GM19452 (cell line): ENCODE data around the gene KLHL17.

Experiments
- ATAC-seq: cut with Tn5 transposase; IDR thresholded peaks from one replicate; pipeline ENCODE4 v1.9.1; 2021; ENCODE audit not compliant: unreplicated experiment

The KLHL17 gene

GRCh38 chr1:947958-948357, 12.4 kb upstream of the KLHL17 start:
- ATAC-seq, result no peak

- ATAC-seq, result no peak
Measured at GRCh38 chr1:950268-950667, 10.1 kb upstream of the KLHL17 start.

DNA sequence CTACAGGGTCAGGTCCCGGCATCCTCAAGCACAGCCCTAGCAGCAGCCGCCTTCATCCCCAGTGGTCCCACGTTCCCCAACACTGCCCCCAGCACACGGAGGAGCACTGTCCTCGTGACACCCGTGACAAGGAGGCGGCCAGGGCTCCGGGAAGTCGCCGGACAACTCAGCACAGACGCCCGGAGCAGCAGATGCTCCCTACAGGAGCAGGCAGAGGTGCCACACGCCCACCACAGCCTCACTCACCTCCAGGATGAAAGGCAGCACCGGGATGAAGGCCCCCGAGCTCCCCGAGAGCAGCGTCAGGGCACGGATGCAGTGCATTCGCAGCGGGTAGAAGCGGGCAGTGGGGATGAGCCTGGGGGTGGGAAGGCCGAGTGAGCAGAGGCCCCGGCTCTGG, 9.5 kb upstream of the KLHL17 start:
- no peak for ATAC-seq

DNA sequence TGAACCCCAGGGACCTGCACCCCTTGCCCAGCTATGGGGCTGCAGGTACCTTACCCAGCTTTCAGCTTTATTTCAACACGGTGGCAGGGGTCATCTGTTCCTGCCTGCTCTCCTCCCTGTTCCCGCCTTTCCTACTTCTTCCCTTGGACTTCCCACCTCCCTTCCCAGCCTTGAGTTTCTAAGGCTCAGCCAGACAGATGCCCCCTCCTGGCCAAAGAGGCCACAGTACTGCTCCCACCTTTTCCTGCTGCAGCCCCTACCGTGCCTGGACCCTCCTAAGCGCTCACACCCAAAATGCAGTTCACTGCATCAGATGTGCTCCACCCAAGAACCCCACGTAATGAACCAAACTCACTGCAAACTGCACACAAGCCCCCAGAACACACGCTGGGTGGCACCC, 9.0 kb upstream of the KLHL17 start:
- ATAC-seq, result no peak

DNA sequence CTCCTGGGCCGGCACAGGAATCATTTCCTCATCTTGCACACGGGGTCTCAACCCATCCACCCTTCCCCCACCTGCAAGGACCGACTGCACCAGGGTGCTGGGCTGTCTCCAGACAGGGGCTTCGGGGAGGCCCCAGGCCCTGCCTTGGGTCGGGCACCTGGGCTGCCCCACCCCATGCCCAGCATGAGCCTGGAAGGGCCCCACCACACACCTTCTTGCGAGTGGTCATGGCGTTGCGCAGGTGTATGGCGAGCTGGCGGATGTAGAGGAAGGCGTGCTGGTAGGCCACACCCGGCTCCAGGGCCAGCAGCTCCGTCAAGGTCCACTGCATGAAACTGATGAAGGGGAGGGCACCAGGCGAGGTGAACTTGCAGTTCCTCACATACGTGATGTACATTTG, 8.2 kb upstream of the KLHL17 start:
- ATAC-seq, result no peak

GRCh38 chr1:952603-953002, 7.8 kb upstream of the KLHL17 start:
- no peak for ATAC-seq

DNA sequence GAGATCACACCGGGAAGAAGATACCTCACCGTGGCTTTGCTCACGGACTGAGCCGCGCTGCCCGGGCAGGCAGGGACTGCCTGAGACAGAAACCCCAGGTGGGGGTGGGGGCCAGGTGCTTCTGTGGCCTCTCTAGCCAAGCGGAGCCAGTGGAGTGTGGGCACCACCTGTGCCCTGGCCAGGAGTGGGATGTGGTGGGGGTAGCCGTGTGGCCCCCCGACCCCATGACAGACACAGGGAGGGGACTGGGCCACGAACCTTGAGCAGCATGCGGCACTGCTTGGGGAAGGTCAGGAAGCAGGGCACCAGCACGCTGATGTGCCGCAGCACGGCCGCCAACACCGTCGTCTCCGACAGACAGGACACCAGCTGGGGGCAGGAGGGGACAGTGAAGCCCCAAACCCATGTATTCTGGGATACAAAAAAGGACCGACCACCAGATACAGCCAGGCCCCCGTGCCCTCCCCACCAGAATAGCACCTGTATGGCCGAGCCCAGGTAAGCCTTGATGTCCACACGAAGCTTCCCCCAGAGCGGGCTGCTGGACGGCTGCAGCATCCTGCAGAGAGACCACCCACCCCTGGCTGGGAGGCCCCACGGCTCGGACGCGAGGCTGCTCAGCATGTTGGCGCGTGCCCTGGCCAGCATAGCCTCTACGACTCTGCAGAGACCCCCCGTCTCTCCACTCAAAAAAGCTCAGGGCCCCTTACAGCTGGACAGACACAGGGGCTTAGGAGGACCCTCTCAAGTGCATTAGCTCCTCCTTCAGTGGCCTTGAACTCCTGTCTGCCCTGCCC, 6.7 kb upstream of the KLHL17 start:
- ATAC-seq, result no peak

DNA sequence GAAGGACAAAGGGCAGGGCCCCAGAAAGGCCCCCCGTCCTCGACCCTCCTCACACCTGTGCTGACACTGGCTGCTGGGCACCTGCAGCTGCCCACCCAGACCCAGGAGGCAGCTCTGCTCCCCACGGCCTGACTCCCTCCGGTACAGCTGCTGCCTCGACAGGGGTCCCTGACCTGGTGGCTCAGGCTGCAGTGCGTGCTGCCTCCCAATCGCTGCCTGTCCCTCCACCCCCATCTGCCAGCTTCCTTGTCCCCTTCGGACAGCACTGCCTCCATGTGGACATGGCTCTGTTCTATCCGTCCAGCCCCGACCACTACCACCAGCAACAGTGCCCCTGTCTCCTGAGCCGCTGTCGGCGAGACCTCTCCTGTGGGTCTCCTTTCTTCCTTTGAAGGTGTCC, 5.5 kb upstream of the KLHL17 start:
- no peak for ATAC-seq

DNA sequence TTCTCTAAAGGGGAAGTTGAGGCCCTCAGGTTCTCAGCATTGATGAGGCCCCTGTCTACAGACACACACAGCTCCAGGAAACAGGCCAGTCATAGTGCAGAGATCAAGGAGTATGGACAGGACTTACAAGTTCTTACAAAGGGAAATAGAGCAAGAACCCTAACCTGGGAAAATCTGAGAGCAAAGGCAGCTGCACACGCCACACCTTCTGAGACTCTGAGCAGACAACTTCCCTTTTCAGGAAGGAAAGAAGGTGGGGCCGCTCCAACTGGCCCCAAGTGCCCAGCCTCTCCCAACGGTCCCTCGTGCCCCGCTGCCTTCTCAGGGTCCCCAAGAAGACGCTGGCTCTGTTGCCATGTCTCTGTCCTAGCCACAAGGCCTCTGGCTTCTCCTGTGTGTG, 4.9 kb upstream of the KLHL17 start:
- ATAC-seq, result no peak

DNA sequence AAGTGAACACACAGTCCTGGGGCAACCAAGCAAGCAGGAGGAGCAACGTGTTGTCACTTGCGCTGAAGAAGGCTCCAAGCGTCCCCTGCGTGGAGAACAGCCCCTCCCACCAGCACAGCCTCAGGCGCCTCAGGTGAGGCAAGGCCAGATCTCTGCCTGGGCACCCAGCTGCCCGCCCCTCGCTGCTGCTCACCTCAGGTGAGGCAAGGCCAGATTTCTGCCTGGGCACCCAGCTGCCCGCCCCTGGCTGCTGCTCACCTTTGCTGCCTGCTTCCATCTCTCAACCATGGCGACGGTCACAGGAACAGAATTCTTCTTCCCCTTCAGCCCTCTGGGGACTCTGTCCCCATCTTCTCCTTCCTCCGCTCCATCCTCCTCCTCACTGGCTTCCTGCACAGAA, 3.7 kb upstream of the KLHL17 start:
- ATAC-seq, result no peak

- peak; percentile 73 for ATAC-seq
Measured at GRCh38 chr1:958823-959730, 1.3 kb upstream of the KLHL17 start, which contains the start of gene NOC2L. Gene NOC2L, minus strand, starts transcription at chr1:959256. Its CDS starts 16 bp downstream, at chr1:959240.

GRCh38 chr1:959731-960362, 537 bp upstream of the KLHL17 start:
- no peak for ATAC-seq

DNA sequence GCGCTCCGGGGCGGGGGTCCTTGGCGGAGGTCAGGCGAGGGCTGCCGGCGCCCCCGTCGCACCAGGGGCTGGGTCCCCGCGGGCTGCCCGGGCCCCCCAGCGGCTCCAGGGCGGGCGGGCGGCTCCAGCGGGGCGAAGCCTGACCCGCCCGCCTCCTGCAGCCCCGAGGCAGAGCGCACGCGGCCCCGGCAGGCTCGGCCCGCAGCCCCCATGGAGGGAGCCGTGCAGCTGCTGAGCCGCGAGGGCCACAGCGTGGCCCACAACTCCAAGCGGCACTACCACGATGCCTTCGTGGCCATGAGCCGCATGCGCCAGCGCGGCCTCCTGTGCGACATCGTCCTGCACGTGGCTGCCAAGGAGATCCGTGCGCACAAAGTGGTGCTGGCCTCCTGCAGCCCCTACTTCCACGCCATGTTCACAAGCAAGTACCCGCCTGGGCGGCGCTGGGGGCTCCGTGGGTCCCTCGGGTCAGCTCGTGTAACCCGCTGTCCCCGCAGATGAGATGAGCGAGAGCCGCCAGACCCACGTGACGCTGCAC, 817 bp downstream of the KLHL17 start:
- no peak for ATAC-seq

DNA sequence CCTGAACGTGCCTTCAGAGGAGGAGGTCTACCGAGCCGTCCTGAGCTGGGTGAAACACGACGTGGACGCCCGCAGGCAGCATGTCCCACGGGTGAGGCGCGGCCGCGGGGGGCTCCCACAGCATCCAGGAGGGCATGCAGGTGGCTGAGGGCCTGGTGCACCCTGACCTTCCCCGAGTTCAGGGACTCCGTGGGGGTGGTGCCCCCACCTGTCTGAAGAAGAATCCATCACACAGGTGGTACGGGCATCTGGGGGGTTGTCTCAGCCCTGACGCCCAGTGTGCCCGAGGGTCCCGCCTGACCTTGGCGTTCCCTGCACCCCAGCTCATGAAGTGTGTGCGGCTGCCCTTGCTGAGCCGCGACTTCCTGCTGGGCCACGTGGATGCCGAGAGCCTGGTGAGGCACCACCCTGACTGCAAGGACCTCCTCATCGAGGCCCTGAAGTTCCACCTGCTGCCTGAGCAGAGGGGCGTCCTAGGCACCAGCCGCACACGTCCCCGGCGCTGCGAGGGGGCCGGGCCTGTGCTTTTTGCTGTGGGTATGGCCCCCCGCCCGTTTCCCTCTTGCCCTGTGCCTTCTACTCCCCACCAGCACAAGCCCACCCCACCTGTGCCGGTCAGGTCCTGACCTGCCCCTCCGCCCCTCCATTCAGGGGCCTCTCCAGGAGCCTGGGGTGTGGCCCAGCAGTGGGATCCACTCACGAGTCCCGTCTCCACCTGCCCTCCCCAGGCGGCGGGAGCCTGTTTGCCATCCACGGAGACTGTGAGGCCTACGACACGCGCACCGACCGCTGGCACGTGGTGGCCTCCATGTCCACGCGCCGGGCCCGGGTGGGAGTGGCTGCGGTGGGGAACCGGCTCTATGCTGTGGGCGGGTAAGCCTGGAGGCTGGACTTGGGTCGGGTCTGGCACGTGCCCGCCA, 2.3 kb downstream of the KLHL17 start:
- ATAC-seq, result no peak

- ATAC-seq, result no peak
Measured at GRCh38 chr1:963301-963651, 2.9 kb downstream of the KLHL17 start.

DNA sequence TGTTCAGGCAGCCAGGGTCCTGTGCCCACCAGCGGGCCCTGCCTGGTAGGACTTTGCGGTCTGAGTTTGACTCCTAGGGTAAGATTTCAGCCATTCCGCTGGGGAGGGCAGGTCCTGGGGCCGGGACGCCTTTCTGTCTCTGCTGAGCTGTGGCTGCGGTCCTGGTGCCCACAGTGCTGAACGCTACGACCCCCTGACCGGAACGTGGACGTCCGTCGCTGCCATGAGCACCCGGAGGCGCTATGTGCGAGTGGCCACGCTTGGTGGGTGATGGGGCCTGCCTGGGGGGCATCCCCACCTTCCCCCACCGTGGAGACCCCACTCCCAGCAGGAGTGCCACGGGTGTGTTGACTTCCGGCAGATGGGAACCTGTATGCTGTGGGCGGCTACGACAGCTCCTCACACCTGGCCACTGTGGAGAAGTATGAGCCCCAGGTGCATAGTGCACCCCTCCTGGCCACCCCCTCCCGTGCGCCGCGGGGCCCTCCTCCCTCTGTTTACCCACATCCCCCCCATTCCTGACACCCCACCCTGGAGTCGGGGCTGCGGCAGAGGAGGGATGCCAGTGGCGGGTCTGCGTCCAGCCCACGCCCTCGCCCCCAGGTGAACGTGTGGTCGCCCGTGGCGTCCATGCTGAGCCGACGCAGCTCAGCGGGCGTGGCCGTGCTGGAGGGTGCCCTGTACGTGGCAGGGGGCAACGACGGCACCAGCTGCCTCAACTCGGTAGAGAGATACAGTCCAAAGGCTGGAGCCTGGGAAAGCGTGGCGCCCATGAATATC, 3.6 kb downstream of the KLHL17 start:
- ATAC-seq, result no peak

DNA sequence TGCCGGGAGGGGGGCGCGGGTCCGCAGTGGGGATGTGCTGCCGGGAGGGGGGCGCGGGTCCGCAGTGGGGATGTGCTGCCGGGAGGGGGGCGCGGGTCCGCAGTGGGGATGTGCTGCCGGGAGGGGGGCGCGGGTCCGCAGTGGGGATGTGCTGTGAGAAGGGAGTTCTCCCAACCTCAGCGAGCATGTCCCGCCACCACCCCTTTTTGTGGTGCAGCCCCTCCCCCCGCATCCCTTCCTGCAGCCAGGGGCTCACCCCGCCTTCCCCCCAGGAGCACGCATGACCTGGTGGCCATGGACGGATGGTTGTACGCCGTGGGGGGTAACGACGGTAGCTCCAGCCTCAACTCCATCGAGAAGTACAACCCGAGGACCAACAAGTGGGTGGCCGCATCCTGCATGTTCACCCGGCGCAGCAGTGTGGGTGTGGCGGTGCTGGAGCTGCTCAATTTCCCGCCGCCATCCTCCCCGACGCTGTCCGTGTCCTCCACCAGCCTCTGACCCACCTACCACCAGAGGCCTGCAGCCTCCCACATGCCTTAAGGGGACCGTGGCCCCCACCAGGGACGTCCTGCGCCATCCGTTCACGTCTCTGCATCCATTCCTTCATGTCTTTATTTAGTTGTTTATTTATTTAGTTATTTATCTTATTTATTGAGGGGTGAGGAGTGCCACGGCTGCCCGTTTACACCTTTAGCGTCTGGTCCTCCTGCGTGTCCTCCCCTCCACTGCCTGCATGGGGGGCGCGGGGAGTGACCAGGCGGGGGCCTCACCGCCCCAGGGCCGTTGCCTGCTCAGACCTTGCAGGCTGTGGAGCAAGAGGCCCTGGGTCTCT, 4.5 kb downstream of the KLHL17 start:
- ATAC-seq, result no peak

GRCh38 chr1:965526-966134, 5.2 kb downstream of the KLHL17 start:
- no peak for ATAC-seq
